GM12891 (cell line): ENCODE measurements around the gene RNU1-4.
"Not testable (repeated sequence)": the region's sequence is repeated elsewhere in the genome, so short reads cannot be mapped to it uniquely, and the experiment has no call there.

Experiments used
- DNase-seq: peaks from one replicate; pipeline ENCODE4 v3.0.0; 2011; ENCODE audit warnings: low spot score; ENCODE audit not compliant: insufficient read length
- FAIRE-seq: peaks from 2 replicates; lab custom pipeline; 2011; peaks lifted over from hg19 to GRCh38; lab: Jason Lieb, UNC
- PAX5 ChIP-seq: IDR thresholded peaks from 2 replicates; pipeline ENCODE4 v1.6.1; 2011; ENCODE audit warnings: low read length, moderate library complexity, mild to moderate bottlenecking; ENCODE audit not compliant: insufficient read depth, severe bottlenecking
- POLR2A ChIP-seq: IDR thresholded peaks from 2 replicates; pipeline ENCODE4 v1.6.1; 2011; ENCODE audit warnings: low read depth, low read length, control low read depth
- POLR2AphosphoS5 ChIP-seq: IDR thresholded peaks from 2 replicates; pipeline ENCODE4 v1.6.1; 2011; ENCODE audit warnings: low read depth, low read length, control low read depth
- POU2F2 ChIP-seq: IDR thresholded peaks from 2 replicates; pipeline ENCODE4 v1.6.1; 2011; ENCODE audit warnings: low read depth, mild to moderate bottlenecking, control low read depth, low read length, moderate library complexity
- SPI1 ChIP-seq: IDR thresholded peaks from 2 replicates; pipeline ENCODE4 v1.6.1; 2011; ENCODE audit warnings: low read depth, low read length, control low read depth
- TAF1 ChIP-seq: IDR thresholded peaks from 2 replicates; pipeline ENCODE4 v1.6.1; 2011; ENCODE audit warnings: low read depth, low read length, control low read depth

Gene RNU1-4

DNA sequence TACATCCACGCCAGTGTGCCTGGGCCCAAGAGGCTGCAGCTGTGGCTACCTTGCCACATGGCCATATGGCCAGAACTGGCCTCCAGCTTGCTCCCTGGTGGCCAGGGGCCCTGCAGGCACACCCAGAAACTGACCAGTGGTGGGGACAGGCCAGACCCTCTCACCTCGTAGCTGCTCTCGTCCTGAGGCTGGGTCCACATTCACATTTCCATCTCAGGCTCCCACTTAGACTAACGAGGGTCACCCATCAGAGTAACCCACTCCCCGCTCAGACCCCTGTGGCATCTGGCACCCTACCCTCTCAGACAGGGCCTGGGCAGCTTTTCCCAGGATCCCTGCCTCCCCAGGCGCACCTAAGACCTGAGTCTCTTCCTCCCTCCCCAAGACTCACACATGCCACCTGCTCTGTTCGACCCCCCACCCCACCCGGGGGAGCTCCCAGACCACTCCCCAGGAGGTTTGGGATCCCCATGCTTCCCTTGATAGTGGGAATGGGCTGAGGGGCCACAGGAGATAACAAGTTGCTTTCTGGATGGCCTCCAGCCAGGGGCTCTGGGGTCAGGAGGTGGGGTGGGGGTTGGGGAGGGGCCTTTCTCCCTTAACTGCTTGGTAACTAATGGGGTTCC, 21.3 kb upstream of the RNU1-4 start:
- FAIRE-seq (no peak), DNase-seq (no peak)

DNA sequence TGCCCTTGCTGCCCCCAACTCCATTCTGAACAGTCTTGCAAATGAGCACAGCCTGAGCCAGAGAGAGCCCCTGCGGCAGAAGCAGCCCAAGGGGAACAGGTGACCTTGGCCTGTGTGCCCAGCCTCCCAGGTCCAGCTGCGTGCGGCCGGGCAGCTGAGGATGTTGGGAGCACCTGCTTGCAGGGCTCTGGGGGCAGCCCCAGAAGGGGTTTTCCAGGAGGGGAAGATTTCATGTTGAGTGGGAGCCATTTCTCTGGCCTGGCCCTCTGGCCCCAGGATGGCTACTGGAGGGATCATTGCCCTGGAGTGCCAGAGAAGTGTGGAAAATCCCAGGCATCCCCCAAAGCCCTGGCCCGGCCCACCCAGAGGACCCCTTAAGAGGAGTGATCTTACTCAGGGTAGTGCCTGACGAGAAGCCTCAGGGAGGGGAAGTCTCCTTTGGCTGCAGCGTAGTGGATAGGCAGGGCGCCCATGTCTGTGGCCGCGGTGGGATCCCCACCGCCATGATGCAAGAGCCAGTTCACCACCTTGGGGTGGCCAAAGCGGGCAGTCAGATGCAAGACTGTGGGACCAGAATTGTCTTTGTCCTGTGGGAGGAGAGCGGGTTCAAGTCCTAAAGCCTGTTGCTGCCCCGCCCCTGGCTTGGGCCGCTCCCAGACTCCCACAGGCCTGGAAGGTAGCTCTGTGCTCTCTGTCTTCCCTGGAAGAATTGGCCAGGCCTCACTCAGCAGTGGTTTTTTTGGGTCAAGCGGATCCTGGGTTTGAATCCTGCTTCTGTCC, 20.6 kb upstream of the RNU1-4 start:
- TF ChIP-seq POLR2AphosphoS5 = no peak
- TF ChIP-seq POLR2A = no peak
- no peak for TF ChIP-seq PAX5
- no peak for TF ChIP-seq SPI1
- no peak for TF ChIP-seq POU2F2
- TF ChIP-seq TAF1 = no peak
- FAIRE-seq (no peak), DNase-seq (no peak)

More for the DNA sequence above, 21.3 kb upstream of the RNU1-4 start:
- no peak for TF ChIP-seq SPI1
- TF ChIP-seq POLR2AphosphoS5 = no peak
- TF ChIP-seq POU2F2 = no peak
- no peak for TF ChIP-seq POLR2A
- TF ChIP-seq TAF1 = no peak
- TF ChIP-seq PAX5 = no peak

DNA sequence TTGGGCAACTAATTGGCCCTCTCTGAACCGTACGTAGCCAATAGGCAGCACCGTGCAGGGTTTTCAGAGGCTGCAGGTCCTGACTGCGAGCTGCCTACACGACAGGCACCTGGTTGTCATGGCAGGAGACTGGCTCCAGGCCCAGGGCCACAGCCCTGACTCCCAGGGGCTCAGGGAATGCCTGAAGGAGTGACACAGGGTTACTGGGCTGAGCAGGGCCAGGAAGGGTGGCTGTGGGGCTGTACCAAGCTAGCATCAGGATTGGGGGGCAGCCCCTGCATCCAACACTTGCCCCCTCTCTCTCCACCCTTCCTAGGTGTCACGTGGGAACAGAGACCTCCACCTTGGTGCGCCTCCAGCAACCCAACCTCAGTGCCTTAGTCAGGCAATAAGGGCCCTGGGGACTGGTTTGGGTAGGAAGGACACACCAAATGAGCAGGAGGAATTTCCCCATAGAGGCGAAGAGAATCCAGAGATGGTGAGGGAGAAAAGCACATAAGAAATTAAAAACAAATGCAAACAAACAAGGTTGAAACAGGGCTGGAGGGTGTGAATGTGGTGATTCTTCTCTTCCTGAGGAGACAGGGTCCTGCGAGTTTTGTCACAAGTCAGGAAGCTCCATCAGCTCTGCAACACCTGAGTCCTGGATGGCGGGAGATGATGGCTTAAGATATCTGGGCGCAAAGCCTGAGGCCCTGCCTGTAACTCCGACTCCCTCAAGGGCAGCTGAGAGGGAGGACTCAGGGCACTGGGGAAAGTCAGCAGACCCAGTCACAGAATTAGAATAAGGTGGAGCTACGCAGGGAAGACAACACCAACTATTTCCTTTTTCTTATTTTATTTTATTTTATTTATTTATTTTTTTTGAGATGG, 19.7 kb upstream of the RNU1-4 start:
- TF ChIP-seq SPI1 (no peak), PAX5 (no peak), POLR2A (no peak), TAF1 (no peak), POU2F2 (no peak), POLR2AphosphoS5 (no peak)
- FAIRE-seq (no peak), DNase-seq (no peak)

DNA sequence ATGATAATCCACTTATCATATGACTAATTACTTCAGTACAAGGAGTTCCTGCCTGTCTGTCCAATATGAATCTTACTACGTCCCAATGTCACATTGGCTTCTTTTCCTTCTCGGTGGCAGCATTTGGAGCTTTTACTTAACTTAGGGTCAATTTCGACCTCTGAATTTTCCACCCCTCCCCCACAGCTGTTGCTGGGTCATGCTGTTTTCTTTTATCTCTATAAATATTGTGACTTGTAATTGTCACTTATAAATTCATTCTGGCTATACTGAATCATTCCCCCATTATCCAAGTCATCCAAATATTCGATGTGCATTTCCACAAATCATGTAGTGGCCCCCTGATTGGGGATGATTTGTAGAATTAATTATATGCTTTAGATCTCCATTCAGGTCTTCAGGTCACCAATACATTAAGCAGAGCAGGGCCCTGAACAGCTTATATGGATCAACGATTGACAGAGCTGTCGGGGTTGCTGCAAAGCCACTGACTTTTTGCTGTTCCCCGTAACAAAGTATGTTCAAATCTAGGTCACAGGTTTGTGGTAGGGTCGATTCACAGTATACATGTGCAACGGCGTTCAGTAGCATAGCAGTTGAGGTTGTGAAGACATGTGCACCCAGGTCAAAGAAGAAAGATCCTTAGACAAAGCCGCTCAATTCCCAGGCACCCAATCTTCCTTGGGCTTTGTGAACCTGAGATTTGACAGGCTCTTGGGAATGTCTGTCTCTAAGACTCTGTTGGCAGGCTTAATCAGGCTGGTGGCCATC, 18.3 kb upstream of the RNU1-4 start:
- TF ChIP-seq POU2F2 (no peak), POLR2A (no peak), POLR2AphosphoS5 (no peak), SPI1 (no peak), PAX5 (no peak), TAF1 (no peak)
- DNase-seq = no peak
- no peak for FAIRE-seq

DNA sequence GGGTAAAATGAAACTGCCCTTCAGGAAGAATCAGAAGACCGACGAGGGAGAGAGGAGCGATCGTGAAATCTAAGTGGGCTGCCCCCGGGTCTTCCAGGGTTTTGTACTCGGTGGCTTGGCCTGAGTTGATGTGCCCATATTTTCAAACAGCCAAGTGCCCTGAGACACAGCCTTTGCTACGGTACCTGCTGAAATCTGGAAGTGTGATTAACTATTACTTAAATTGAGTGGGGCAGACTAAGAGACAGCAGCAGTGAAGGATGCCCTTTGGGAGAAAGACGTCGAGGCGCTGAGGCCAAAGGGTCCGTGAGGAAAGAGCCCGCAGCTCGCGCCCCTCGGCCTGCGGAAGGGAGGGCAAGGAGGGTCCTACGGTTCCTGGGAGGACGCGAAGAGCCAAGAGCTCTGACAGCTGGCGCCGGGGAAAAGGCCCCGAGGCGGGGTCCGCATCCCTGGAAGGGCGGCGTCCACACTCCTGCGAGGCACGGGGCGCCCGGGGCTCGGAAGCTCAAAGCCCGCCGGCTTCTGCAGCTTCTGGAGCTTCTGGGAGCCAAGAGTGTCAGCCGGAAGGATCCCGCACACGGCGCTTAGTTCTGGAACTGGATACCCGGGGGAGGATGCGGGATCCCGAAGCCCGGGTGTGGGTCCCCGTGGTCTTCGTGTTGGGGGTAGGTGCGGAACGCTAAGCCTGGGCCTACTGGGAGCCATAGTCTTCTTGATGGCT, 15.4 kb upstream of the RNU1-4 start:
- FAIRE-seq = no peak
- TF ChIP-seq POLR2A = no peak
- no peak for TF ChIP-seq TAF1
- no peak for TF ChIP-seq SPI1
- TF ChIP-seq PAX5 = no peak
- no peak for TF ChIP-seq POLR2AphosphoS5
- TF ChIP-seq POU2F2 = no peak
- no peak for DNase-seq

DNA sequence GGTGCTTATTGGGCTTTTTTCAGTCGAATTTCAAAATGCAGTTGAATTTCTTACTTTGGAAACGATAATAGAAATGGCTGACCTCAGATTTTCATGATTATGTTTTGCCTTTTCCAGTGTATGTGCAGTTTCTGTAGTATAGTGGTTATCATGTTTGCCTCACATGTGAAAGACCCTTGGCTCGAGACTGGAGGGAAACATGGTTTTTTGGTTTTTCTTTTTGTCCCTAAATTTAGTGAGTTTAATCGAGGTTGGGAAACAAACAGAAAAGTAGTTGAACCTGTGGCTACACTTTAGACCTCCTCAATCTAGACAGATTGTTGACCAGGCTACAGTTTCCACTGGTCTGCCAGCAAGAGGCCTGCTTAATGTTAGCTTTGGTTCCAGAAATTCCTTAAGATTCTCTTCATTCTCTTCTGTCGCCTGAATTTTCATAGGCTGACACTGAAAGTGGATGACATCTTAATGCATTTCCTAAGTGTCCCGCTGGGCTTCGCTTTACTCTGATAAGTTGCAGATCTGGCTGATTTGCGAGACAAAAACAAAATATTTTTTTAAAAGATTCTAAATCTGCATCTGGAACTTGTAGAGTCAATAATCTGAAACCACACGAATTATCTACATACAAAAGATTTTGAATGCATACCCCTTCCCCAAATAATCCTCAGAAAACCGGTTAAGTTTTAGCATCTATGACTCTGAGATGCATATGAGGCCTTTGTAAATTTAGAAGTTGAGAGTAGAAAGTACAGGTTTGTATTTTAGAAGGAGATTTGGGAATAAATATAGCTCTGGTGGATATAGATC, 14.7 kb upstream of the RNU1-4 start:
- DNase-seq, FAIRE-seq: not testable (repeated sequence)

DNA sequence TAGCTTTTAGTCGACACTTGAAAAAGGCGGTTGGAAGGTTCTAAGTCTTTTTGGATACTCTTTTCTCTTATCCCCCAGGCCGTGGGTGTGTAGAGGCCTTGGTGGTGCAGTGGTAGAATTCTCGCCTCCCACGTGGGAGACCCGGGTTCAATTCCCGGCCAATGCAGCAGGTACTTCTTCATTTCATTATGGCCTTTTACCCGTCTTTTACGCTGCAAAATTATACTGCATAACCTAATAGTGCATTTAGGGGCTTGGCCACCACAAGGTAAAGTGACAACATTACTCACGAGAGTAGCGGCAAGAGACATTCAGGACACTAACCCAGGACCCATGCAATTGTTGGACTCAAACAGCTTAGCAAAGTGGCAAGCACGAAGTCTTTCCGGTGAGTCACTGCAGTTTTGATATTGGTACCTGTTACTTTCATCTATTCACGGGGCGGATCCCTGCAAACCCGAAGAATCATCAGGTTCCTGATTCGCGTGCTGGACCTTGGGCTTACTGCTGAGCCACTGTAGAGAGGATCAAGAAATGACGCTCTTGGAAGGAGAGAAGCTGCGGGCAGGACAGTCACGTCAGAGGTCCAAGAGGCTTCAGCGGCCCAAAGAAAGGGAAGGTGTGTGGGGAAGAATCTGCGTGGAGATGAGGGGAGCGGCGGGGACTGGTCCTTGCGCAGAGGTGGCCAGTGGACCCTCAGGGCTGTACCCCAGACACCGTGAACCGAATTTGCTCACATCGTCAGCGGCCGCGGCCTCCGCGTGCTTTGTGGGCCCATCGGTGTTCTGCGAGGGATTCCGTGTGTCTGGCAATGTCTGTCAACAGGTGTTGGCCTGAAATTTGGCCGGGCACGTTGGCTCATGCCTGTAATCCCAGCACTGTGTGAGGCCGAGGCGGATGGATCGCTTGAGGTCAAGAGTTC, 12.9 kb upstream of the RNU1-4 start:
- TF ChIP-seq SPI1 (no peak), POU2F2 (no peak), POLR2A (no peak)
- DNase-seq = no peak
- no peak for FAIRE-seq
